Adrenal gland (tissue), 5 donors: Measurements from ENCODE around the gene CUL9.

Experiments used
- CTCF ChIP-seq, 6 experiments: fragments of 450-650 bp in 4 of 6; fragments of 200-600 bp in 2 of 6; sonication (generic) in 1 of 6; IDR thresholded peaks; 1 replicate in 5 of 6; 2 replicates in 1 of 6; pipeline versions ENCODE4 v1.5.1 to v1.8.0; 2016 to 2021; ENCODE audit warnings: antibody characterized with exemption in 6 of 6, mild to moderate bottlenecking in 2 of 6, moderate library complexity in 1 of 6
- POLR2A ChIP-seq, 2 donors: fragments of 450-650 bp; IDR thresholded peaks; one replicate each; pipeline ENCODE4 v1.6.1; 2017; ENCODE audit warnings: antibody characterized with exemption in 2 of 2, mild to moderate bottlenecking in 2 of 2, moderate library complexity in 1 of 2
- donor health status: DM: no; HTN: no; CAD: no.

DNA sequence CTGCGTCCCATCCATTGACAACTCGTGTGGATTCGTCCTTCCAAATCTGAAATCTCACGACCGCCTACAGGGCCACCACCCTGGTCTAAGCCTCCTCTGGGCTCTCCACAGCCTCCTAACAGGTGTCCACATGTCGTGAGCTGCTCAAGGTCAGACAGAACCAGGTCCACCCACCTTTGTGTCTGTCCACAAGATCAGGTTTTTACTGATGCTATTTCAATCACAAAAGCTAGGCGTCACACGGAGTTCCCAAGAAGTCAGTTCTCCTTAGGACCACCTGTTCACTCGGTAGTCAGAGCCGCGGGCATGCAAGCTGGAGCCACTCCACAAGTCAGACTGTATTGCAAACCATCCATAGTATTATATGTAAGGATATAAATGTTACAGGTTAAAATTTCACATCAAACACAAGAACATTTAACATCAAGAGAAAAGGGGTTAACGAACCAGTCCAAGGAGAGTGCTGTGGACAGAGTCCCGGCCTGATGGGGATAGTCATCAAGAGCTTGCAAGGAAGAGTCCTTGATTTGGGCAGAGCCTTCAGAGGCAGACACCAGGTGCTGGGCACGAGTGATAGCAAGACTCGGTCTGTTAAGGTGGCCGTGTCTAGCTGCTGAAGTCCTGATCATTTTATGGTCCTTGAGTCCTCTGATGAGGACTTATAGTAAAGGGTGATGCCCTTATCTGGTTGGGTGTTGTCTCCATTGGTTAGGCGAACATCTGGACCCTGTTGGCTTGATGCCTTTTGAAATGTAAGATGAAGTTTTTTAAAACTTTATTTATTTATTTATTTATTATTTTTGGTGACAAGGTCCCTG, 48.0 kb downstream of the CUL9 start:
- TF ChIP-seq CTCF (IDR thresholded peaks at IDR 0.05) (no peak), POLR2A (IDR thresholded peaks at IDR 0.05) (no peak)
